Neural cell (in vitro differentiated cells): ENCODE data around the gene CDK4. TPM values are rescaled to one million over a fixed set of nuclear protein-coding genes. Genes with fewer than 3 reads are reported as not detected.
"Not testable (repeated sequence)": the region's sequence is repeated elsewhere in the genome, so short reads cannot be mapped to it uniquely, and the experiment has no call there.

Experiments used
- H2AFZ ChIP-seq: fragments of 200-600, 300-800 bp; sonication (generic), shearing (Covaris generic); 2 replicates; pipeline ENCODE4 v1.6.0; 2014; ENCODE audit warnings: low read depth, mild to moderate bottlenecking, antibody characterized with exemption, low read length, moderate library complexity
- H3F3A ChIP-seq: fragments of 200-600 bp; shearing (Covaris generic); 2 replicates; pipeline ENCODE4 v1.6.1; 2016; ENCODE audit warnings: mild to moderate bottlenecking, moderate library complexity, mixed read lengths, antibody characterized with exemption, low read length; ENCODE audit not compliant: insufficient read depth, poor library complexity, severe bottlenecking
- H3K27ac ChIP-seq: fragments of 200-600, 300-800 bp; sonication (generic), shearing (Covaris generic); 2 replicates; pipeline ENCODE4 v1.5.1; 2014; ENCODE audit warnings: mild to moderate bottlenecking, low read length, moderate library complexity
- H3K27me3 ChIP-seq: fragments of 300-800, 200-600 bp; sonication (generic), shearing (Covaris generic); 2 replicates; pipeline ENCODE4 v1.6.0; 2014; ENCODE audit warnings: mild to moderate bottlenecking, low read depth, low read length, moderate library complexity; ENCODE audit not compliant: insufficient read depth
- H3K36me3 ChIP-seq: fragments of 300-800, 200-600 bp; sonication (generic), shearing (Covaris generic); 2 replicates; pipeline ENCODE4 v1.5.1; 2014; ENCODE audit warnings: mild to moderate bottlenecking, antibody characterized with exemption, low read length, moderate library complexity; ENCODE audit not compliant: insufficient read depth
- H3K4me2 ChIP-seq: fragments of 300-800, 200-600 bp; sonication (generic), shearing (Covaris generic); 2 replicates; pipeline ENCODE4 v1.6.0; 2014; ENCODE audit warnings: mild to moderate bottlenecking, low read length
- H3K4me3 ChIP-seq: fragments of 300-800, 200-600 bp; sonication (generic), shearing (Covaris generic); 2 replicates; pipeline ENCODE4 v1.5.1; 2014; ENCODE audit warnings: mild to moderate bottlenecking, low read length, moderate library complexity
- H3K79me2 ChIP-seq: fragments of 200-600 bp; shearing (Covaris generic); replicated peaks from 2 replicates; pipeline ENCODE4 v1.6.0; 2014; ENCODE audit warnings: mild to moderate bottlenecking, low read length, moderate library complexity; ENCODE audit not compliant: insufficient read depth
- H3K9ac ChIP-seq: fragments of 300-800, 200-600 bp; sonication (generic), shearing (Covaris generic); 2 replicates; pipeline ENCODE4 v1.6.1; 2016; ENCODE audit warnings: mild to moderate bottlenecking, low read length, mixed read lengths
- H3K9me2 ChIP-seq: fragments of 200-600 bp; shearing (Covaris generic); 2 replicates; pipeline ENCODE4 v1.6.1; 2016; ENCODE audit warnings: mild to moderate bottlenecking, low read length, mixed read lengths; ENCODE audit not compliant: insufficient read depth
- H3K9me3 ChIP-seq: fragments of 200-600, 300-800 bp; sonication (generic), shearing (Covaris generic); 2 replicates; pipeline ENCODE4 v1.6.1; 2016; ENCODE audit warnings: mild to moderate bottlenecking, mixed run types, low read length, moderate library complexity, mixed read lengths
- H4K20me1 ChIP-seq: fragments of 200-600 bp; shearing (Covaris generic); 2 replicates; pipeline ENCODE4 v1.6.1; 2016; ENCODE audit warnings: mild to moderate bottlenecking, mixed run types; ENCODE audit not compliant: insufficient read depth
- CTCF ChIP-seq: fragments of 450-650 bp; IDR thresholded peaks from 2 replicates; pipeline ENCODE4 v1.5.1; 2014; ENCODE audit warnings: antibody characterized with exemption, mild to moderate bottlenecking, moderate library complexity; ENCODE audit not compliant: poor library complexity, severe bottlenecking
- EP300 ChIP-seq: fragments of 450-650 bp; conservative IDR thresholded peaks from 2 replicates; pipeline ENCODE4 v1.6.1; 2014; ENCODE audit warnings: antibody characterized with exemption, mild to moderate bottlenecking, moderate library complexity; ENCODE audit not compliant: poor library complexity, severe bottlenecking
- EZH2 ChIP-seq: fragments of 200-600, 300-800 bp; shearing (Covaris generic), sonication (generic); IDR thresholded peaks from 2 replicates; pipeline ENCODE4 v1.6.1; 2014; ENCODE audit warnings: antibody characterized with exemption, low read length, borderline replicate concordance, mild to moderate bottlenecking; ENCODE audit not compliant: insufficient read depth, poor library complexity, severe bottlenecking
- MXI1 ChIP-seq: fragments of 450-650 bp; conservative IDR thresholded peaks from 2 replicates; pipeline ENCODE4 v1.6.1; 2014; ENCODE audit warnings: antibody characterized with exemption, mild to moderate bottlenecking; ENCODE audit not compliant: poor library complexity, severe bottlenecking
- POLR2AphosphoS5 ChIP-seq: IDR thresholded peaks from 2 replicates; pipeline ENCODE4 v1.6.1; 2012
- RAD21 ChIP-seq: fragments of 450-650 bp; conservative IDR thresholded peaks from 2 replicates; pipeline ENCODE4 v1.6.1; 2014; ENCODE audit warnings: antibody characterized with exemption, mild to moderate bottlenecking, moderate library complexity
- REST ChIP-seq: IDR thresholded peaks from 2 replicates; pipeline ENCODE4 v1.6.1; 2012; ENCODE audit warnings: borderline replicate concordance
- SMC3 ChIP-seq: fragments of 450-650 bp; conservative IDR thresholded peaks from 2 replicates; pipeline ENCODE4 v1.6.1; 2014; ENCODE audit warnings: antibody characterized with exemption, mild to moderate bottlenecking, moderate library complexity; ENCODE audit not compliant: poor library complexity
- TAF1 ChIP-seq: IDR thresholded peaks from 2 replicates; pipeline ENCODE4 v1.6.1; 2012; ENCODE audit warnings: low read depth
- polyA plus RNA-seq: library from polyadenylated mRNA; depleted of rRNA; stranded (reverse); fragments of >200 nt; gene quantifications from 2 replicates; pipeline ENCODE4 v1.2.3, GENCODE V29; 2014

The CDK4 gene
- polyA plus RNA-seq, 1 donor from 2014 or later: 104 TPM

- H3F3A ChIP-seq: no peaks in the 10 kb centered on the region
- no peaks in the 10 kb centered on the region for H3K9me3 ChIP-seq
- no peak overlapping the region for H3K4me2 ChIP-seq
- H4K20me1 ChIP-seq: no peaks in the 10 kb centered on the region
- no peaks in the 10 kb centered on the region for H3K27me3 ChIP-seq
- no peak for TF ChIP-seq CTCF
- no peak for TF ChIP-seq EP300
- no peak for TF ChIP-seq REST
- H3K4me3 ChIP-seq: no peak overlapping the region
- H2AFZ ChIP-seq: no peak overlapping the region
- H3K27ac ChIP-seq: no peak overlapping the region
- peaks cover 3% of the 10 kb centered on the region for H3K36me3 ChIP-seq
- no peaks in the 10 kb centered on the region for H3K9me2 ChIP-seq
- H3K79me2 ChIP-seq: no peaks in the 10 kb centered on the region
- no peak overlapping the region for H3K9ac ChIP-seq
Observed at GRCh38 chr12:57715786-57716185, 36.3 kb downstream of the CDK4 start.

DNA sequence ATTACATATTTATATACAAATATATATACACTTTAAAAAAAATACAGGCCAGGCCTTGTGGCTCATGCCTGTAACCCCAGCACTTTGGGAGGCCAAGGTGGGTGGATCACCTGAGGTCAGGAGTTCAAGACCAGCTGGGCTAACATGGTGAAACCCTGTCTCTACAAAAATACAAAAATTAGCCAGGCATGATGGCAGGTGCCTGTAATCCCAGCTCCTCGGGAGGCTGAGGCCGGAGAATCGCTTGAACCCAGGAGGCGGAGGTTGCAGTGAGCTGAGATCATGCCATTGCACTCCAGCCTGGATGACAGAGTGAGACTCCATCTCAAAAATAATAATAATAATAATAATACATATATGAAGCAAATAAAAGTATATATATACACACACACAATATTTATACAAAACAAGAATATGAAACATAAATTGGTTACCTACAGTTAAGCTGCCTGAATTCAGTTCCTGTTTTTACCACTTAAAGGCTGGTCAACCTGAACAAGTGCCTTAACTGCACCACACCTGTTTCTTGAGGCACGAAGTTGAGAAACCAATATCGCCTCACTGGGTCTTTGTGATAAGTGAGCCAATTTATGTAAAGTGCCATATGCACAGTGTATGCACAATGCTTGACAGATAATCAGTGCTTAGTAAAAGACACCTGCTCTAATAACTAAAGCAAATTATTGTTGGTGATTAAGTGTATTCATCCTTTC, 36.9 kb downstream of the CDK4 start:
- H3K36me3 ChIP-seq: not testable (repeated sequence)

DNA sequence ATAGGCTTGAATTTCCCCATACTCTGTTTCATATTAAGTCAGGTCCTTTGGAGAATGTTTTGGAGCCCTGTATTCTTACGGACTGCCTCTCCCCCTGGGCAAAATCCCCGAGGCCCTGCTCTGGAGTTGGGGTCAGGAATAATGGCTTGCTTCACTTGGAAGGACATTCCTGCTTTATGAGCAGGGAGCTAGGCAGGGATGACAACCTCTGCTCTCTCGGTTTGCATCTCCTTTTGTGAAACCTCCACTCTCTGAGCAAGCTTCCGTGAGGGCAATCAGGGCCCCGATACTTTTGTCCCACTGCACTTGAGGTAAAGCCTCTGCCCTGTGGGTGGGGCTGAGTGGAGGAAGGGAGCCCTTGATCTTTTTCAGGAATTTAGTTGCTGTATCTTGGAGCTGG, 38.9 kb downstream of the CDK4 start:
- H3K9me2 ChIP-seq: no peaks in the 10 kb centered on the region
- H3K9ac ChIP-seq: no peak overlapping the region
- H3K27me3 ChIP-seq: no peaks in the 10 kb centered on the region
- H3K36me3 ChIP-seq: peaks cover 3% of the 10 kb centered on the region
- no peaks in the 10 kb centered on the region for H3K79me2 ChIP-seq
- no peak overlapping the region for H3K27ac ChIP-seq
- TF ChIP-seq CTCF: no peak
- TF ChIP-seq EZH2: no peak
- no peak for TF ChIP-seq REST
- TF ChIP-seq RAD21: no peak
- no peak for TF ChIP-seq TAF1
- no peak for TF ChIP-seq EP300
- no peak for TF ChIP-seq SMC3
- no peak for TF ChIP-seq POLR2AphosphoS5
- no peak for TF ChIP-seq MXI1
- no peak overlapping the region for H3K4me2 ChIP-seq
- no peaks in the 10 kb centered on the region for H4K20me1 ChIP-seq
- H2AFZ ChIP-seq: no peak overlapping the region
- H3K9me3 ChIP-seq: no peaks in the 10 kb centered on the region
- no peaks in the 10 kb centered on the region for H3F3A ChIP-seq
- no peak overlapping the region for H3K4me3 ChIP-seq

More for the DNA sequence above, 36.9 kb downstream of the CDK4 start:
- H3F3A ChIP-seq, H2AFZ ChIP-seq, H3K27ac ChIP-seq, H3K27me3 ChIP-seq, H3K79me2 ChIP-seq, H3K9me2 ChIP-seq, H3K9me3 ChIP-seq, H4K20me1 ChIP-seq, H3K4me2 ChIP-seq, H3K9ac ChIP-seq, H3K4me3 ChIP-seq: not testable (repeated sequence)
